HG03457 (cell line): ENCODE measurements around the gene GXYLT2.
A peak's percentile ranks its signal among the peaks of the same experiment; 100 is the strongest.

ENCODE experiments used
- ATAC-seq: cut with Tn5 transposase; IDR thresholded peaks from one replicate; pipeline ENCODE4 v1.9.1; 2021; ENCODE audit warnings: moderate number of reproducible peaks; ENCODE audit not compliant: unreplicated experiment

Gene GXYLT2, protein sequence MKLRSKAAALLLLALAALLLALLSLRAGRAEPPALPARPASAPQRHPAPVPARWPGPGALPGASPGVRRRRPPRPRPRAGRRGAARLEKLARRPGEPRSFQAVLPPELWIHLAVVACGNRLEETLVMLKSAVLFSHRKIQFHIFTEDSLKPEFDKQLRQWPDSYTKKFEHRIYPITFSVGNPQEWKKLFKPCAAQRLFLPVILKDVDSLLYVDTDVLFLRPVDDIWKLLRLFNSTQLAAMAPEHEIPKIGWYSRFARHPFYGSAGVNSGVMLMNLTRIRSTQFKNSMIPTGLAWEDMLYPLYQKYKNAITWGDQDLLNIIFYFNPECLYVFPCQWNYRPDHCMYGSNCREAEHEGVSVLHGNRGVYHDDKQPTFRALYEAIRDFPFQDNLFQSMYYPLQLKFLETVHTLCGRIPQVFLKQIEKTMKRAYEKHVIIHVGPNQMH

DNA sequence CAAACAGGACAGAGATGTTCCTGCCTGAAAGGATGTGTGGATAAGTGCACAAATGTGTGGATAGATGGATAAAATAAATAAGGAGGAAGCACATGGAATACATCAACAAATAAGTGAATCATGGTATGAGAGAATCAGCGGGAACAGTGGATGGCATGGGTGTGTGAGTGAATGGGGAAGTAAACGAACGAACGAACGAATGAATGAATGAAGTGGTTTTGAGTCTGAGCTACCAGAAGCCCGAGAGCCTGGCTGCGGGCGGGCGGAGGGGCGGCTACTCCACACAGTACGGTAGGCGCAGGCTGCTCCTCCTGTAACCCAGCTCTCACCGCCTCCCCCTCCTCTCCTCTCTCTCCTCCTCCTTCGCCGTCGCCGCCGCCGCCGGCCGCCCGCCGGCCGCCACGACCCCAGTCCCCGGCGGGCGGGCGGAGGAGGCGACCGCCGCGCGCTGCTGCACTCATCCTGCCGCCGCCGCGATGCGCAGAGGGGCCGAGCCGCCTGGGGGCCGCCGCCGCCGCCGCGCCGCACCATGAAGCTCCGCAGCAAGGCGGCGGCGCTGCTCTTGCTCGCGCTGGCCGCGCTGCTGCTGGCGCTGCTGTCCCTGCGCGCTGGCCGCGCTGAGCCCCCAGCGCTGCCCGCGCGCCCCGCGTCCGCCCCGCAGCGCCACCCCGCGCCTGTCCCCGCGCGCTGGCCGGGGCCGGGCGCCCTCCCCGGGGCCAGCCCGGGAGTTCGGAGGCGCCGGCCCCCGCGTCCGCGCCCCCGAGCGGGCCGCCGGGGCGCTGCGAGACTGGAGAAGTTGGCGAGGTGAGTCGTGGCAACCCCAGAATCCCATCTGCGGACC is at the start of gene GXYLT2:
TSS of gene GXYLT2 (plus strand) at position 342 of the 841 bp plus-strand sequence. CDS start at position 530, 188 bp downstream.
- no peak for ATAC-seq

DNA sequence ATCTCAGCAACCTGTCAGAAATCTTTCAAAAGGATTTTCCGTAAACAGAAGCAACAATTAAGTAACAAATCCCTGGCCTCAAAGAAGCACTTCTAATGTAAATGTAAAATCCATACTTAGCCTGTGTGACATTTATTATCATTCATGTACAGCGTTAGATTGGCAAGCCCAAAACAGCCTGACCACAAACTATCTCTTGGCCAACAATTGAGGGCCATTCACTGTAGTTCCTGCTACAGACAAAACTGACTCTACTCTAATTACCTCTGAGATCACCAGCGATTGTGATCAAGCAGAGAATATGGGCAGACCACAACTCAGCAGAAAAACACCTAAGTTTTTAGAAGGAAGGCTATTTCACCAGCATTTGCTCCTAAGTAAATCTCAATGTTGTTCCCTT is 48.8 kb upstream of the GXYLT2 start:
- ATAC-seq, result no peak

DNA sequence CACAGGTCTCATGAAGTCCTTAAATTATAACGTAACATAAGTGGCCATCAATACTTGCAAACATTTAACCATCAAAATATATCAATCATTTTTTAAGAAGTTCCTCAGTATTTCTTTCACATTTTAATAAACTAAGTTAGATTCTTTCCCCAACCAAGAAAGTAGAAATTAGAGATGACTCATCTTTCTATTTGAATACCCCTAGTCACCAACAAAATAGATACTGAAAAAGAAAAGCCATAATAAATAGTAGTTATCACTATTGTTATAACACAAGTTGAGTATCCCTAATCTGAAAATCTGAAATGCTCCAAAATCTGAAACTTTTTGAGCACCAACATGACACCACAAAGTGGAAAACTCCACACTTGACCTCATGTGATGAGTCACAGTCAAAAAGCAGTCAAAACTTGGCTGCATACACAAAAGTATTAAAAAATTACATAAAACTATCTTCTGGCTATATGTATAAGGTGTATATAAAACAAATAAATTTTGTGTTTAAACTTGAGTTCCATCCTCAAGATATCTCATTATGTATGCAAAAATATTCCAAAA is 43.3 kb upstream of the GXYLT2 start:
- no peak for ATAC-seq

DNA sequence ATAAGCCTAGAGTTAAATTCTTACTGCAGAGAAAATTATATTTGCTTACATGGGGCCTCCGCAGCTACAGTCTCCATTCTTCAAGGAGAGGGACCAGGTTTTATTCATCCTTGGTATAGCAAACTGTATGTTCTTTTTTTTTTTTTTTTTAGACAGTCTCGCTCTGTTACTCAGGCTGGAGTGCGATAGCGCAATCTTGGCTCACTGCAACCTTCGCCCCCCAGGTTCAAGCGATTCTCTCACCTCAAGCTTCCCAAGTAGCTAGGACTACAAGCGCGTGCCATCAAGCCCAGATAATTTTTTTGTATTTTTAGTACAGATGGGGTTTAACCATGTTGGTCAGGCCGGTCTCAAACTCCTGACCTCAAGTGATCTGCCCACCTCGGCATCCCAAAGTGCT is 41.7 kb upstream of the GXYLT2 start:
- ATAC-seq, result no peak

DNA sequence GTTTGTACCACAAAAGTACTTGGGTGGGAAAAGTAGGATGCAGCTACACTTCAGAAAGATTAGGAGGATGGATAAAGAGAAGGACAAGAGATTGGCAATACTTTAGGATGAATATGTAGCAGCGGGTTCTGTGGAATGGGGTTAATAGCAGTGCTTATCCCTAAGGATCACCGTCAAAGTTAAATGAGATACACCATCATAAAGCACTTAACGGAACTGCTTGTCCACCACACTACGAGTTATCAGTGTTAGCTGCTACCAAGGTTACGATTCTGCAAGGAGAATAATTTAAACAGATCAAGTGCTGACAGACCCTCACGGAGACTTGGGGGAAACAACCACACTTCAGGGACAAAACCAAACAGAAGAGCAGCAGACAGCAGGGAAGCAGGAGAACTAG is 40.6 kb upstream of the GXYLT2 start:
- no peak for ATAC-seq

DNA sequence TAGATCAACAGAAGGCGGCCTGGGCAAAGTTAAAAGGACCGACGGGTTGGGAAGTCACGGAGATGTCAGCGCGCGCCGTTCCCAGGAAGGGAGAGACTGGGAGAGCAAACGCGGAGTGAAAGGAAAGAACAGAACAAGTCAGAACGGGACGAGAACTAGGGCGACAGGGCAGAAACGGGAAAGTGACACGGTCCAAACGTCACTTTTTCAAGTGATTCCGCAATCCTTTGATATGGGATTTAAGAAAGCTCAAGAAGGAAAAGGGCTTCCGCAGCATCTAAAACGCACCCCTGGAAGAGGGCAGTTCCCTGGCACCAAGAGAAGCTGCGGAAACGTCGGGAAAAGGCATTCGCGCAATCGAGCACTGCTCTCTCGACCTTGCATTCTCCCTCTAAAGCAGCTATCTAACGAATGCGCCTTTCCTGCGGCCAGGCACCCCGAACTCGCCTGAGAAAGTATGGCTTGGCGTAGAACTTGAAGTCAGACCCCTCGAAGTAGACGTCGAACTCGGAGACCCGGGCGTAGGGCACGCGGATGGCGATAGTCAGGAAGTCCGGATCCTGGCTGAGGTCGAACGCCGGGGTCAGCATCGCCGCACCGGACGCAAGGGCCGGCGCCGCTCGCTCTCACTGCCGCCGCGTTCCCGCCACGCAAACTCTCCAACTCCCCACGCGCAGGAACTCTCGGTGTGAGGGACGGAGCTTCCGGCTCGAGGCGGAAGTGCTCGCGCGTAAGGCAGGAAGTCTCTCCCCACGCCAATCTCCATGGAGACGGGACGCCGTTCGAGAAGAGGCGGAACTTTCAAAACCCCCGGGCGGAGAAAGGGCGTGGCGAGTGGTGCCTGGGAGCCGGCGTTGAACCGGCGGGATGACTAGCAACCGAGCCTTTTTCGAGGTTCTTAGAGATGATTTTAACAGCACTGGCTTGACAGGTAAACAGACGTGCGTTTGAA is 39.8 kb upstream of the GXYLT2 start, which contains the start of gene SHQ1:
TSS of gene SHQ1 (minus strand) at position 695 of the 952 bp plus-strand sequence. CDS start at position 590, 105 bp downstream.
- ATAC-seq, result peak; percentile 92

DNA sequence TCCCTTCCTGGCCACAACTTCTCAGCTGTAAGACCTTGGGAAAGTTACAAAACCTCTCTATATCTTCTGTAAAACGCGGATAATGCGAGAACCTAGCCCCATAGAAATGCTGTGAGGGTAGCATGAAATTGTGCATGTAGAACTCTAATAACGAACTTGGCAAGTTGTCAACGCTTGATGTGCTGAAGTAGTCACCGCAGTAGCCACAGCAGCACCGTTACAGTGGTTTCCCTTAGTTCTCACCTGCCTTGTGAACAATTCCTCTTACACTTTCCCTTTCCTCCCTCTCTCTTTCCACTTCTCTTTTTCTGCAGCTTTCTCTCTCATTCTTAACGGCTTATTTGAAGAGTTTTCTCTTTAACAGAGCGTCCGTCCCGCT is 39.2 kb upstream of the GXYLT2 start:
- ATAC-seq, result peak; percentile 40

DNA sequence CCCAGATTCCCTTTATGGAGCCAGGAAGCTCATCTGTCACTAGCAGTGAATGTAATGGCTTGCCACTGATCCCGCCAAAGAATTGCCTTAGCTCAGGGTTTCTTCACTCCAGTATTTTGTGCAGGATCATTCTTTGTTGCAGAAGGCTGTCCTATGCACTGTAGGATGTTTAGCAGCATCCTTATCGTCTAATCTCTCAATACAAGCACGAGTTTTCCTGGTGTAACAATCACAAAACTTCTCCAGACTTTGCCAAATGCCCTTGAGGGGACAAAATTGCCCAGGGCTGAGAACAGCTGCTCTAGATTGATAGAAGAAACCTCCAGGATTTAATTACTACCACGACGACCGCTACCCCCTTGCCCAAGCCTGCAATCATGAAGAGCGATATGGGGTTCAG is 32.8 kb upstream of the GXYLT2 start:
- no peak for ATAC-seq

DNA sequence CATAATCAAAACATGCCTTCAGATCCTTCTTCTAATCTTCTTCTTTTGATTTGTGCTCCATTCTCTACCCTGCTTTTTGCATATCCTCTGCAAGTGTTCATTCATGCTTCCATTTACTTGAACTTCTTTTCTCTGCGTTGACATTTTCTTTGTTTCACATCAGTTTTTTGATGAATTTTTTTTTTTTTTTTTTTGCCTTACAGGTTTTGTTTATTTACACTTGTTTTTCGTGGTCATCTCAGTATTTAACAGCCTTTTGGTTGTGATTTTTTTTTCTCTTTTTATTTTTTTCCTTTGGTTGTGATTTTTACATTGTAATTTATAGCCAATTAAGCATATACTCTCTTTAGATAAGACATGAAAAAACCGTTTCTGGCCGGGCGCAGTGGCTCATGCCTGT is 27.8 kb upstream of the GXYLT2 start:
- no peak for ATAC-seq

DNA sequence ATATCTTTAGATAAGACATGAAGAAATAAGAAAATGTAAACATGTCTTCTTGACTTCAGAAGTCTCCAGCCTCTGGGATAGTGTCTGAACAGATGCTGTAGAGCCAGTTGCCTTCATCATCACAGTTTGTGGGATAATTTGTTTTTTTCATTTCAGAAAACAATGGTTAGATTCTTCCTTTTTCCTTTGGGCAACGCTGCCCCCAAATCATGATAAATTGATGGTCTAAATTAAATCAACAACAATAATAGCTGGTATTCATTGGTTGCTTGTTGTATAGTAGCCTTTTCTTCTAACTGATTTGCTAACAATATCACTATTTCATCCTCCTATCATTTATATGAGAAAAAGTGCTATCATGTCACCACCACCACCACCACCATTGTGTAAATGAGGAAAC is 27.0 kb upstream of the GXYLT2 start:
- ATAC-seq, result no peak

DNA sequence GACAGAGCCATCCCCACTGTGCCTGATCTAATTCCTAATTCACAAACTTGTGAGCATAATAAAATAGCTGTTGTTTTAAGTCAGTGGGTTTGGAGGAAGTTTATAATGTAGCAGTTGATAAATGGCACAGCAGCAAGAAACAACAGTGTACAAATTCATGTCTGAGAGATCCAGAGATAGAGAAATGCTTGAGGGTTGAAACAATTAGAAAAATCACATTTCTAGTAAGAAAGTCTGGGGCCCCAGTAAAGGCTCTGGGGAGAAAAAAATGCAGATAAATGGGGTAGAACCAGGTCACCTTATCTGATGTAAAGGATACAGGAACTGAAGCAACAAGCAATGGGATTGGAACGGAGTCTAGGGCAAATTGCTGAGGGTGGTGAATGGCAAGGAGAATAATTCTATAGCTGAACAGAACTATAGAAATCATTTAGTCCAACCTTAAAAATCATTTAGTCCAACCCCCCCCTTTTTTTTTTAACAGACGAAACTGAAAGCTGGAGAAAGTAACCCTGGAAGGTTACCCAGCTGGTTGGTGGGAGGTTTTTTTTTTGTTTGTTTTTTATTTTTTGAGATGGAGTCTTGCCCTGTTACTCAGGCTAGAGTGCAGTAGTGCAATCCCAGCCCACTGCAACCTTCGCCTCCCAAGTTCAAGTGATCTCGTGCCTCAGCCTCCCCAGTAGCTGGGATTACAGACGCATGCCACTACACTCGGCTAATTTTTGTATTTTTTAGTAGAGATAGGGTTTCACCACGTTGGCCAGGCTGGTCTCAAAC is 25.3 kb upstream of the GXYLT2 start:
- no peak for ATAC-seq

DNA sequence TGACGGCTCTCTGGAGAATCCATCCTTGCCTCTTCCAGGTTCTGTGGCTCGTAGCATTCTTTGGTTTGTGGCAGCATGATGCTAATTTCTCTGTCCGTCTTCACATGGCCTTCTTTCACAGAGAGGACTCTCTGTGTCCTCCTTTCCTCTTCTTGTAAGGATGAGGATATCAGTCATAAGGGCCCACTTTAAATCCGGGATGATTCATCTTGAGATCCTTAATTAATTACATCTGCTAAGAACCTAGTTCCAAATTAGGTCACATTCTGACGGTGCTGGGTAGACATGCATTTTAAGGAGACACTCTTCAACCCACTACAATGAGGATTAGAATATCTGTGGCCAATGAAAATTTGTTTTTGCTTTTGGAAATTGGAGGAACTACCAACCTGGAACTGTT is 15.7 kb upstream of the GXYLT2 start:
- ATAC-seq, result no peak

DNA sequence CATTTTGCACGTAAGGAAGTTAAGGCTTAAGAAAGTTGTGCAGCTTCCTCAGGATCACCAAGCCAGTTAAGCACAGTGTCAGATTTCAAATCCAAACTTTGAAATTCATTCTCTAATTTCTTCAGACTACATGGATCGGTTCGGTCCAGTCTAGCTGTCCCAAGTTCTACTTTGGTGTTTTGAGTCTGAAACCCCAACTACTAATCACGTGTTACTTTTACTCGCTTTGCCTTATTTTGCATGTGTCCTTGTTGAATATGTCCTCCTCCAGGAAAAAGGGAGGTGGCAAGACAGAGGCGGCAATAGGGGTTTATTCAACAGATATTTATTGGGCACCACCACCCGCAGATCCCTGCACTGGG is 522 bp upstream of the GXYLT2 start:
- ATAC-seq, result no peak

DNA sequence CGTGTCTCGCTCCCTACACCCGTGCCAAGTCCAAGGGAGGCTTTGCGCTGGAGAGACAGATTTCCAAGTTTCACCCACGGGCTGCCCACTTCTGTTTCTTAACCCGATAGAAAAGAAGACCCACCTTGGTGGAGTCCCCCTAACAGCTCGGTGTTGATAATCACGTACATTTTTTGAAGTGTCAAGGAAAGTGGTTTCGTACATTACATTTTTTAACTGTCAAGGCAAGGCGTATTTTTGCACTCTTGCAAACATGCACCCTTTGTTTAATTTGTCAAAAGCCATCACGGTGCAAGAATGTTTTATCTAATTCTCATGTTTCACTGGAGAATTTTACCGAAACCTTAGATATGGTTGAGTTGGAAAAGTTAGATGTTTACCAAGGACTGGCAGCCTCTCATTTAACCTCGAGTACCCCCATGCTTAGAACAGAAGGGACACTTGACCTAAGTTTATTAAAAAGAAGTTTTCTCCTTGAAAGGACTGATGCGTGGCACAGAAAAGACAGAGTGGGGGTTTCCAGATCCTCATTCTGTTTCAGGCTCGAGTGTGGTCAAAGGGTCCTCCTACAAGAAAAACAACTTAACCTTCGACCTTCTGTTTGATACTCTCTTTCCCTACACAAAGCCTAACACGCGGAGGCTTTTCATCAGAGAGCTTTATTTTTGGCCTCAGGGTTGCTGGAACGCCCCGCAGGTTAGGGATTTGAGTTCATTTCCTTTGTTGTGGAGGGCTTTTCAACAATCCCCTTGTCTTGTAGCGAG is 882 bp downstream of the GXYLT2 start:
- no peak for ATAC-seq

DNA sequence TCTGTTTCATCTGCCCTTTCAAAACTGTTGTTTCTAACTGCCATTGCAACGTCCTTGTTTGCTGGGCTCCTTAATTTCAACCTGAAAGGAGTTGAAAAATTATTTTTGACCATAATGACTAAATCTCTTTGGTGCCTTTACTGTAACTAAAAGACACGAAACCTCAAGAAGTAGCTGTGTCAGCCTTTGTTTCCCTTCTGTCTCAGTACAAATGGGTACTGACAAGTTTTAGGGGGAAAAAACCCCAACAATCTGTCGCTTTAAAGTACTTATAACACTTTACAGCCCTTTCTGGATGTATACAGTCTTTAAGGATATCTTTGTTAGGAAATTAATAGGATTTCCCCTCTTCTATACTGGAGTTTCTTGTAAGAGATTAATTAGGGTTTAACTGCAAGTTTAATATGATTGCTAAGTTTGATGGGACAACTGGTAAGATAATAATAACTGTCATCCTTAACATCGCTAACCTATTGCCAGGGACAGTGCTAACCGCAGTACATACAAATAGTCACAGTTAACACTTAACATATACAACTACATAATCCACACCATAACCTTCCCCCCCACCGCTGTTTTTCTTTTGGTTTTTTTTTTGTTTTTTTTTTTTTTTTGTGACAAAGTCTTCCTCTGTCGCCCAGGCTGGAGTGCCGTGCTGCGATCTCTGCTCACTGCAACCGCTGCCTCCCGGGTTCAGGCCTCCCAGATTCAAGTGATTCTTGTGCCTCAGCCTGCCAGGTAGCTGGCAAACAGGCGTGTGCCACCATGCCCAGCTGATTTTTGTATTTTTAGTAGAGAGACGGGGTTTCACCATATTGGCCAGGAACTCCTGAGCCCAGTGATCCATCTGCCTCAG is 1.7 kb downstream of the GXYLT2 start:
- no peak for ATAC-seq

DNA sequence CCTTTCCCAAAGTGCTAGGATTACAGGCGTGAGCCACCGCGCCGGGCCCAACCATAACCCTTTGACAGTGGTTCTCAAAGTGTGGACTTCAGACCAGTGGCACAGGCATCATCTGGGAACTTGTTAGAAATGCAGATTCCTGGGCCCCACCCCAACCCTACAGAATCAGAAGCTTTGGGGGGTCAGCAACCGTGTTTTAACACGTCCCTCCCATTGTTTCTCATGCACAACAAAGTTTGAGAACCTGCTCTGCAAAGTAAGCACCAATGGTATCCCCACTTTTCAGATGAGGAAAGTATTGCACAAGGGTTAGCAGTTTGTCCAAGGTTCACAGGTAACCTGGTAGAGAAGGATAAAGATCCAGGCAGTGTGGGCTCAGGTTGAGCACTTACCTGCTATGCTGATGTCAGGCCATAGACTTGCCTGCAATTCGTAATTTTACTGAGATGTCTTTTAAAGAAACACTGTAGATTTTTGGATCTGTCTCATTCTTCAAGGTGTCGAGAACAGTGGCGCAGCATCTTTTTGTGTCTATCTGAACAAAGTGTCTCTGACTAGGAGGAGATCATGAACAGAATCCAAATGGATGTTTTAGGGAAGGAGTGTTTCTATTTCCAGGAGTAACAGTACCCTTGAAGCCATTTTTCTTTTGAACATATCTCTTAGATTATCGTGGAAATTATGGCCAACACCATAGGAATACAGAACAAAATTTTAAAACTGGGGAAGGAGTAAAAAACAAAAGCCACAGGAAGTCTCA is 2.5 kb downstream of the GXYLT2 start:
- ATAC-seq, result no peak

DNA sequence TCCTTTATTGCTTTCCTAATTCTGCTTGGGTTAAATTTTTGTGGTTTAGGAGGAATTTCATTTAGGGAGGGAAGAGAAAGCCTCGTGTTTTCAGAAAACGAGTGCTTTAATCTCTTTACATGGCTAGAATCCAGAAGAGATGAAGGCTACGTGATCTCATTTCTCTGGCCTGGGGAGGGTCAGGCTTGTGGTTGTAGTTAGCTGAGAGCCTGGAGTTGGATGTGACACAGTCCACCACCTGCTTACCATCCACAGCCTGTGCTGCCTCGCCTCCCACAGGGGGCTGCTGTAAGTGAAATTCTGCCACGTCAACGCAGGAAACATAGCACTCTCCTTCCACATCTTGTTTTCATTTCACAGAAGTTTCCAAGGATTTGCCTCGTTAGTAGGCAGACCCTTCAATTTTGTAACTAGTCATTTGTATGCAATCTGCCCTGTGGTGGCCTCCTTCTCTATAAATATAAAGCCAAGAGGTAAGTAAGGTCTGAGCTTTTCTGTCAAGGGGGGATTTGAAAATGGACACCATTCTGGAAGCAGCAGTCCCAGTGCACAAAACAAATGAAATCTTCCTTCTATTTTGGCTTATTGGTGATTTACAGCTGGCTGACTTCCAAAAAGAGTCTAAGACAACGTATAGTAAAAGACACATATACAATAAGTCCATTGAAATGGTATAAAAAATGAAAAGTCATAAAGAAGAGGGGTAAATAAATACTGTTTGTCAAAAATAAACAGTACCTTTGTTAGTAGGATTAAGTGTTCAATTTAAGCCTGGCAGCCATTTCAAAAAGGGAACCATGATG is 3.4 kb downstream of the GXYLT2 start:
- ATAC-seq, result no peak
